H1 (cell line): ENCODE measurements around the gene SMAD7. TPM values are rescaled to one million over a fixed set of nuclear protein-coding genes. Genes with fewer than 3 reads are reported as not detected.
A peak's percentile ranks its signal among the peaks of the same experiment; 100 is the strongest.

Source experiments
- ATF2 ChIP-seq: IDR thresholded peaks from 2 replicates; pipeline ENCODE4 v1.6.1; 2012; ENCODE audit warnings: low read length, inconsistent platforms
- CHD1 ChIP-seq: IDR thresholded peaks from 2 replicates; pipeline ENCODE4 v1.6.1; 2012; ENCODE audit warnings: low read depth, low read length, improper control_type of control experiment
- CREB1 ChIP-seq: IDR thresholded peaks from 2 replicates; pipeline ENCODE4 v1.6.1; 2012; ENCODE audit warnings: inconsistent platforms
- NANOG ChIP-seq: IDR thresholded peaks from 2 replicates; pipeline ENCODE4 v1.6.1; 2011; ENCODE audit warnings: low read length, low read depth, mild to moderate bottlenecking, inconsistent platforms; ENCODE audit not compliant: insufficient read depth, poor library complexity, severe bottlenecking
- POLR2A ChIP-seq, 2 experiments: IDR thresholded peaks; 1 replicate in 1 of 2; 2 replicates in 1 of 2; pipeline ENCODE4 v1.6.1; 2011; ENCODE audit warnings: low read depth in 2 of 2, low read length in 2 of 2, mild to moderate bottlenecking in 2 of 2; ENCODE audit errors: control extremely low read depth in 1 of 2
- POU5F1 ChIP-seq: IDR thresholded peaks from 2 replicates; pipeline ENCODE4 v1.6.1; 2011; ENCODE audit warnings: low read depth, mild to moderate bottlenecking, low read length, moderate library complexity
- RBBP5 ChIP-seq: IDR thresholded peaks from 2 replicates; pipeline ENCODE4 v1.7.1; 2012; ENCODE audit warnings: low read depth, mild to moderate bottlenecking, inconsistent platforms, low read length, moderate library complexity, borderline replicate concordance
- SP1 ChIP-seq: IDR thresholded peaks from 2 replicates; pipeline ENCODE4 v1.6.1; 2011; ENCODE audit warnings: low read depth, low read length
- TEAD4 ChIP-seq: IDR thresholded peaks from 2 replicates; pipeline ENCODE4 v1.6.1; 2012; ENCODE audit warnings: low read depth, low read length, inconsistent platforms, mixed read lengths
- YY1 ChIP-seq: IDR thresholded peaks from 2 replicates; pipeline ENCODE4 v1.6.1; 2011; ENCODE audit warnings: low read depth, mild to moderate bottlenecking, low read length
- polyA plus RNA-seq, 7 experiments: library from polyadenylated mRNA; depleted of rRNA in 3 of 7; stranded (reverse) in 5 of 7; unstranded in 2 of 7; fragments of >200 nt in 5 of 7; fragments of 200-250 nt in 2 of 7; gene quantifications; 1 replicate in 5 of 7; 2 replicates in 1 of 7; 4 replicates in 1 of 7; pipeline versions ENCODE4 v1.2.1 to v1.2.3, GENCODE V29; 2011 to 2013; ENCODE audit warnings: missing spikeins in 2 of 7, mixed read lengths in 2 of 7
- total RNA-seq: library from RNA; stranded (reverse); fragmentation: NEBNext Ultra II Directional; extraction: Animal tissue kit (Norgen Biotek cat#: 25700); gene quantifications from 2 replicates; pipeline ENCODE4 v1.2.1, GENCODE V29; 2021

SMAD7 gene
- total and polyA plus RNA-seq, 2 of the 8 experiments (the other 6 are each of a cell fraction or from before 2014, with no cell fraction given) = 6.5 to 15.5 TPM

GRCh38 chr18:48959921-48960920 is 9.5 kb upstream of the SMAD7 start (continued):
- TF ChIP-seq ATF2 = peak; percentile 83
- peak; percentile 81 for TF ChIP-seq SP1
- TF ChIP-seq RBBP5 = no peak
- TF ChIP-seq POLR2A (IDR thresholded peaks at IDR 0.05; ENCODE audit: control extremely low read depth in 1 of 2, low read depth in 2 of 2, low read length in 2 of 2) = no peak
- TF ChIP-seq POU5F1 = peak; percentile 99
- peak; percentile 74; the same call in 1 of the 2 replicates for TF ChIP-seq TEAD4
- TF ChIP-seq YY1 = peak; percentile 61; the same call in 1 of the 2 replicates
- TF ChIP-seq CREB1 = 0 out of 2 replicates have a peak, but pooled peaks have one; percentile 37
- no peak for TF ChIP-seq CHD1
- TF ChIP-seq NANOG = peak; percentile 96
